RPMI8226 (cell line): ENCODE results near the gene USP24.
"Not testable (repeated sequence)": the region's sequence is repeated elsewhere in the genome, so short reads cannot be mapped to it uniquely, and the experiment has no call there.

Experiments
- DNase-seq: peaks from one replicate; pipeline ENCODE4 v3.0.0-alpha.2; 2015

USP24 gene

DNA sequence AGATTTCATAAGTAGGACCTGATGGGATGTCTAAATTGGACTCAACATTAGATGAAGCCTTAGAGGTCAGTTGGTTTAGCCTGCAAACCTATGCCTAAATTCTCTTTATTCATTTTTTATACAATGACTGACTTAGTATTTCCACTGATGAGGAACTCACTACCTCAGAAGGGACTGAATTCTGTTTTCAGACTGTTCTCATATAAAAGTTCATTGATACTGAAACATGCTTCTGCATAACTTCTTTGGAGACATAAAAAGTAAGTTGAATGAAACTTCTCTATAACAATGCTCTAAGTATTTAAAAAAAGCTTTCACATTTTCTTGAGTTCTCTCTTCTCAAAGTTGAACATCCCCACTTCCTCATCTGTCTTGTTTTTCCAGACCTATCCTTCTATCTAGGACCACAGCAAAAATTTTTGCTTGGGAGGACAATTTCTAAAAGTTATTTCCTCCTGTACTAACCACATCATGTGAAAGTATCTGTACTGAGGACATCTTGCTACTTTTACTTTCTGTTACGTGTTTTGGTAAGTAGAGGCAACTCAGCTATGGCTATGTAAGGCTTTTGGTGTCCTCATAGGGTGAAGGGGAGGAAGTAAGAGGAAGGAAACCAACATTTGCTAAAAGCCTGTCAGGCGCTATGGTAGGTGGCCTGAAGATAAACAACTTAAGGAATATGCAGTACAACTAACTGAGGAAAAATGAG is 64.1 kb downstream of the USP24 start:
- DNase-seq: peak; percentile 17

GRCh38 chr1:55148676-55149075 is 66.5 kb downstream of the USP24 start:
- no peak for DNase-seq

GRCh38 chr1:55147524-55147923 is 67.6 kb downstream of the USP24 start:
- DNase-seq: no peak

- DNase-seq: peak; percentile 50
These were observed 68.4 kb downstream of the USP24 start for GRCh38 chr1:55146781-55147180.

- DNase-seq: no peak
These were observed 70.3 kb downstream of the USP24 start for GRCh38 chr1:55144886-55145285.

DNA sequence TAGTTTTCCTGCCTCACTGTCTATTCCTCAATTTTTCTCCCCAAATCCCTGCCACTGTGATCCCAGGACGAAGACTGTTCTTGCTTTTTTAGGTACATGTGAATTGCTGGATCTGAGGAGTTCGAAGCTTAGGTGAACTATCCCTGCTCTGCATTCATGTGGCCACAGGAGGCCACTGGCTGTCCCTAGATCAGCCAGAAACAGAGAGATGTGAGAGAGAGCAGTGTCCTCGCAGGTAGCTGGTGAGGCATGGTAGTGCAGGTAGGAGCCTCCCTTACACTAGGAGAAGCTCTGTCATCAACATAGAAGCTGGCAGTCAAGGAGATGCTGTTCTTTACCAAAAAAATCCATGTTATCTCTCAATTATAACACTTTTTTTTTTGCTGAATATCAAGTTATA is 71.5 kb downstream of the USP24 start:
- peak; percentile 36 for DNase-seq

DNA sequence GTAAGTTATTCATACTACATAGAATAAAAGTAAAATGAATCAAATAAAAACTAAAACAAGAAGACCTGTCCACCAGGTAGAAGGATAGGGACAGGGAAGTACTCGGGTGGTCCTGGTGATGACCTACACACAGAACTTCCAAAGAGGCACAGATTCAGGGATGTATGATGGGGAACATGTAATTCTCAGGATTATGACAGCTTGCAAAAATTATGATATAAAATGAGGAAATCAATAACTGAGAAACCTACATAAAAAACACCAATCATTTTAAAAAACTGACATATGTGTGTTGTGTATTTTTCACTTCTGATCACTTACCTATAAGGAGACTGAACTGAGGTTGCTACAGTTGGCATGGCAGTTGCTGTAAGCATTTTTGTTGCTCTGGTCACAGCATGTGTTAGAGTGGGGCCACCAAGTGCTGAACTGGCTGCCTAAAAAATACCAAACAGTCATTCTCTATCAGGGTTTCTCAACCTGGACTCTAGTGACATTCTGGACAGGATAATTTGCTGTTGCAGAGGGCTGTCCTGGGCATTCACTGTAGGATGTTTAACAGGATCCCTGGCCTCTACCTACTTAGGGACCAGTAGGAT is 73.8 kb downstream of the USP24 start:
- DNase-seq: no peak

DNA sequence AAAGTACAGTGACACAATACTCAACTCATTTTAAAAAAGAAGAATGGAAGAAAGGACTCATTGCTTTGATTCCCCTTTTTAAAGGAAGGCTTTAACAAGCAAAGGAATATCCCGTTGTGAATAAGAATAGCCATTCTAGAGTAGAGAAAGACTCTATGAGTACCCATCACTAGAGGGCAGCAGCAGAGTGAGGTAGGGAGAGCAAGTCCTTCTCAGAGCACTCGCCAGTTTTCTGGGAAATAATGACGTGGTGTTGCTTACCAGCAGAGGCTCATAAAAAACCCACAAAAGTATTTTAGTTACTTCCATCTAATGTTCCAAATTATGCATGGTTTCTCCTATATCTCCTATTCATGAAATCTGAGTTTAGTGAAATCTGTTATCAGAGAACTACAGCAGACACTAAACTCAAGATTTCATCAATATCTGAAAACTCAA is 74.6 kb downstream of the USP24 start:
- peak; percentile 85 for DNase-seq

GRCh38 chr1:55140137-55140536 is 75.0 kb downstream of the USP24 start:
- DNase-seq: no peak

DNA sequence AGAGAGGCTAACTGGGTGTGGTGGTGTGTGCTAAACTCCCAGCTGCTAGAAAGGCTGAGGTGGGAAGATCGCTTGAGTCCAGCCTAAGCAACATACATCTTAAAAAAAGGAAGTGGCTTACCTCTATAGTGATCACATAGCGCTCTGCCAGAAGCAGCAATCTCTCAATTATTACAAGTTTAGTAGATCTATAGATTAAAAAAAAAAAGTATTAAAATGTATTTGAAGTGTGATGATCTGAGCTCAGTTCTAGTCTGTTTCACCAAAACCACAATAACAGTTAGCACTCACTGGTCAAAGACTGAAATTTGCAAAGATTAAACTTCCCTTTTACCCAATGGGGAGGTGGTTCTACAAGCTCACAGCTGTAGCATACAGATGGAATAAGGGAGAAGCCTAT is 76.3 kb downstream of the USP24 start:
- DNase-seq: no peak

DNA sequence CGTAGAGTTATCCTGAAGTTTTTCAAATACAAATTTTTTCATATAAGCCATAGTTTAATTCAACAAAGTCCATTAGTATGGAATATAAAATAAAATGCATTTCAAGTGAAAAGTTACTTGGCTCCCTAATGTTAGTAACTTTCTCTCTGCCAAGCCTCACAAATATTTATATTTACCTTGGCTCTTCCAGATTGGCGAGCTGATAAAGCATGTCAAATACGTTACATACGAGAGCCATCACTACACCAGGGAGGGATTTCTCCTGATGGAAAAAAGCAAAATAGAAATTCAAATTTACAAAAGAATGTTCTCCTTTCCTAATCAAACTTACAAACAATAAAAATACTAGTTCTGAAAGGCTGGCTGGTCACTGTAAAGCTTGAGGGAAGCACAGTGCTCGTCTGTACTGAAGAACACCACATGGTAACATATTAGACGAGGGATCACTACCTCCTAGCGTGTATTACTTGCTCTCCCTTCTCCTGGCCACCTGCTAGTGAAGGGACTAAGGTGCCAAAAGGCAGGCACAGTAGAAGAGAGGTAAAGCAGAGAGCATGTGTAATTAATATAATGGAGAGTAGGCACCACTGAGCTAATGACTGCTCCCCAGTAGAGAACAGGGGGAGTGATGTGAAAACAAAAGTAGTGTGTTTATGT is 80.9 kb downstream of the USP24 start:
- DNase-seq: no peak

GRCh38 chr1:55131801-55132200 is 83.4 kb downstream of the USP24 start:
- DNase-seq: no peak

GRCh38 chr1:55131218-55131617 is 83.9 kb downstream of the USP24 start:
- DNase-seq: no peak

DNA sequence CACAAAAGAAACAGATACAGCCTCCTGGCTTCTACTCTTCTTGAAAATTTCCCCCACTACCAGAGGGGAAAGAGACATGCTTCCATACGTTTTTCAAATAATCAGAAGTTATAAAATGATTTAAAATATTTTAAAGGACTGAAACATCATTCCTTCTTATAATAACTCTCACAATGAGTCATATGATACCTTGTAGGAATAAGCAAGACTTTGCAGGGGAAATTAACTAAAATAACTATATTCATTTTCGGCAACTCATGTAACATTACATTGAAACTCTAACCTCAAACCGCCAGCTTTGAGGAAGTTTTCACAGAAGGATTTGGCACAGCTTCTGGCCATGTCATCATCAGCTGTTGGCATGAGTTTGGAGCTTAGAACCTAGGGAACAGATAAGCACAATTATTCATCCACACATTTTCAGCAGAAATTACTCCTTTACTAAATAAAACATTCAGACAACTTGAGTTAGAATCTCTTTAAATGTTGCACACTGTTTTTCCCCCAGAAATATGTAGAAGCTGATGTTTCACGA is 85.9 kb downstream of the USP24 start:
- DNase-seq: no peak

- no peak for DNase-seq
These were observed 86.7 kb downstream of the USP24 start for GRCh38 chr1:55128418-55128995.

GRCh38 chr1:55127827-55128343 is 87.3 kb downstream of the USP24 start:
- DNase-seq: no peak

GRCh38 chr1:55124470-55124869 is 90.7 kb downstream of the USP24 start:
- no peak for DNase-seq

- no peak for DNase-seq
These were observed 94.6 kb downstream of the USP24 start for GRCh38 chr1:55120538-55120937.

- DNase-seq: no peak
These were observed 96.4 kb downstream of the USP24 start for GRCh38 chr1:55118651-55119329.

GRCh38 chr1:55117941-55118340 is 97.2 kb downstream of the USP24 start:
- no peak for DNase-seq

DNA sequence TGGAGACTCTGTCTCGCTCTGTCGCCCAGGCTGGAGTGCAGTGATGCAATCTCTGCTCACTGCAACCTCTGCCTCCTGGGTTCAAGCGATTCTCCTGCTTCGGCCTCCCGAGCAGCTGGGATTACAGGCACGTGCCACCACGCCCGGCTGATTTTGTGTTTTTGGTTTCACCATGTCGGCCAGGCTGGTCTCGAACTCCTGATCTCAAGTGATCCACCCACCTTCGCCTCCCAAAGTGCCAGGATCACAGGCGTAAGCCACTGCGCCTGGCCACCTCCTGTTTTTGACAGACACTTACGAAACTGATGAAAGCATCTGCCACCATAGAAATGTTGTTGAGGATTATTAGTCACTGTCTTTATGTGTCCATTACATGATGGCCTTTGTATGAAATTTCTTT is 106.2 kb downstream of the USP24 start:
- DNase-seq: not testable (repeated sequence)

GRCh38 chr1:55107101-55107500 is 108.1 kb downstream of the USP24 start:
- DNase-seq: no peak

DNA sequence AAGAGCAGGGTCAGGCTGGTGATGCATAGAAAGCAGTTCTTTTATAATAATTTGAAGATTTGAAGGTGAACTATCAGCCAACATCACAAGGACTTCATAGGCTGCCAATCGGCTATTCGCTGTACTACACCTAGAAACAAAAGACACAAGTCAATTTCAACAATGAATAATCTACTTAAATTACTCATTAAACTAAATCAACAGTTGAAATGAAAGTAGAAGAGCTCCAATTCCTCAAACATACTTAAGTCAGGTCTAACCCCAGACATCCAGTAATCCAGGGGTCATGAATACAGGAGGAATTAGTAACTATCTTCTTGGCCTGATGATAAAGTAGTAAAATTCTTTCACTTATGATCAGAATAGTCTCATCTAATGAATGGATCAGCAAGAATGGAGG is 111.3 kb downstream of the USP24 start:
- no peak for DNase-seq
